Measurements from ENCODE around the gene WNT16. TPM values are rescaled to one million over a fixed set of nuclear protein-coding genes. Genes with fewer than 3 reads are reported as not detected.

The WNT16 gene
- total and polyA plus RNA-seq, 4 donors = 2.8 to 12.0 (median 4.1) TPM

GRCh38 chr7:121329191-121330052 is 622 bp downstream of the WNT16 start:
- peak in 3 of 6 donors; percentile 15 to 70 (median 61) for DNase-seq (ENCODE audit: low read depth in 4 of 6, low spot score in 6 of 6)
- no peaks in the 10 kb centered on the region for H3K36me3 ChIP-seq (ENCODE audit: control insufficient read depth, insufficient read depth, low read length)
- peaks cover 21% of the 10 kb centered on the region for H3K4me1 ChIP-seq (ENCODE audit: control insufficient read depth, insufficient read depth, low read length)
- no peak overlapping the region for H3K27ac ChIP-seq (ENCODE audit: low read depth, low read length)
- peaks cover 43% of the 10 kb centered on the region for H3K27me3 ChIP-seq (ENCODE audit: control insufficient read depth, insufficient read depth, low read length)
- no peaks in the 10 kb centered on the region for H3K9me3 ChIP-seq (ENCODE audit: control insufficient read depth, insufficient read depth, low read length)
- H3K4me3 ChIP-seq (ENCODE audit: low read depth, low read length) = peak overlapping the region; percentile 50
- under 1% methylated on average over 47 of the region's 47 CpGs for WGBS (ENCODE audit: insufficient coverage)

- DNase-seq (ENCODE audit: low read depth in 4 of 6, low spot score in 6 of 6) = peak in 3 of 6 donors; percentile 14 to 66 (median 65)
- Histone ChIP-seq H3K9me3 (ENCODE audit: control insufficient read depth, insufficient read depth, low read length) (no peaks in the 10 kb centered on the region), H3K27me3 (ENCODE audit: control insufficient read depth, insufficient read depth, low read length) (peaks cover 46% of the 10 kb centered on the region), H3K4me3 (ENCODE audit: low read depth, low read length) (peak overlapping the region; percentile 50), H3K4me1 (ENCODE audit: control insufficient read depth, insufficient read depth, low read length) (peaks cover 21% of the 10 kb centered on the region), H3K36me3 (ENCODE audit: control insufficient read depth, insufficient read depth, low read length) (no peaks in the 10 kb centered on the region), H3K27ac (ENCODE audit: low read depth, low read length) (no peak overlapping the region)
- 0% methylated on average over 43 of the region's 52 CpGs for WGBS (ENCODE audit: insufficient coverage)
Observed at GRCh38 chr7:121330053-121330833, 1.4 kb downstream of the WNT16 start.

DNA sequence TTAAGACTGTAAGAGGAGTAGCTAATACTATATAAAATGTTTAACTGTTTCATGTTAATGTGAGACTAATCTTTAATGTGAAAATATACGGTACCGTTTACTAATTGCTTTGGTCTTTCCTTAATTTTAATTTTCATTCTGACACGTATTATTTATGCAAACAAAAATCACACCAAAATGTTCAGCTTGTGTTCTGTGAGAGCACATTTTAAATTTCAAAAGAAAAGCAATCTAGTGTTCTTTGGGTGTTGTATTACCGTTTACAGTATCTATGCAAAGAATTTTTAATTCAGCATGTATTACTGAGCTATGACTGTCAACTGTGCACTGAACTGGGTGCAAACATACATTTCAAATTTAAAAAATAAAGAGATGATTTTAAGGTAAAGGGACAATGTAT is 2.2 kb downstream of the WNT16 start:
- WGBS (ENCODE audit: insufficient coverage) = no CpG with 5 or more reads among the region's 4 CpGs
- DNase-seq (ENCODE audit: low read depth in 4 of 6, low spot score in 6 of 6) = peak in 1 of 6 donors; percentile 21
- H3K4me3 ChIP-seq (ENCODE audit: low read depth, low read length) = no peak overlapping the region
- H3K9me3 ChIP-seq (ENCODE audit: control insufficient read depth, insufficient read depth, low read length) = no peaks in the 10 kb centered on the region
- peaks cover 21% of the 10 kb centered on the region for H3K4me1 ChIP-seq (ENCODE audit: control insufficient read depth, insufficient read depth, low read length)
- H3K27ac ChIP-seq (ENCODE audit: low read depth, low read length) = no peak overlapping the region
- peaks cover 46% of the 10 kb centered on the region for H3K27me3 ChIP-seq (ENCODE audit: control insufficient read depth, insufficient read depth, low read length)
- no peaks in the 10 kb centered on the region for H3K36me3 ChIP-seq (ENCODE audit: control insufficient read depth, insufficient read depth, low read length)

GRCh38 chr7:121331574-121331973 is 2.8 kb downstream of the WNT16 start:
- DNase-seq (ENCODE audit: low read depth in 4 of 6, low spot score in 6 of 6) = no peak
- WGBS (ENCODE audit: insufficient coverage) = 87% methylated on average over 3 of the region's 5 CpGs
- H3K4me3 ChIP-seq (ENCODE audit: low read depth, low read length) = no peak overlapping the region
- H3K27me3 ChIP-seq (ENCODE audit: control insufficient read depth, insufficient read depth, low read length) = peaks cover 48% of the 10 kb centered on the region
- H3K9me3 ChIP-seq (ENCODE audit: control insufficient read depth, insufficient read depth, low read length) = no peaks in the 10 kb centered on the region
- H3K36me3 ChIP-seq (ENCODE audit: control insufficient read depth, insufficient read depth, low read length) = no peaks in the 10 kb centered on the region
- H3K4me1 ChIP-seq (ENCODE audit: control insufficient read depth, insufficient read depth, low read length) = peaks cover 21% of the 10 kb centered on the region
- no peak overlapping the region for H3K27ac ChIP-seq (ENCODE audit: low read depth, low read length)

- Histone ChIP-seq H3K36me3 (ENCODE audit: control insufficient read depth, insufficient read depth, low read length) (no peaks in the 10 kb centered on the region), H3K4me3 (ENCODE audit: low read depth, low read length) (no peak overlapping the region), H3K9me3 (ENCODE audit: control insufficient read depth, insufficient read depth, low read length) (no peaks in the 10 kb centered on the region), H3K27ac (ENCODE audit: low read depth, low read length) (no peak overlapping the region), H3K4me1 (ENCODE audit: control insufficient read depth, insufficient read depth, low read length) (peaks cover 12% of the 10 kb centered on the region), H3K27me3 (ENCODE audit: control insufficient read depth, insufficient read depth, low read length) (peaks cover 36% of the 10 kb centered on the region)
- DNase-seq (ENCODE audit: low read depth in 4 of 6, low spot score in 6 of 6) = no peak
- WGBS (ENCODE audit: insufficient coverage) = no CpG with 5 or more reads among the region's 4 CpGs
Observed at GRCh38 chr7:121334376-121334775, 5.6 kb downstream of the WNT16 start.

GRCh38 chr7:121334875-121335648 is 6.3 kb downstream of the WNT16 start:
- Histone ChIP-seq H3K36me3 (ENCODE audit: control insufficient read depth, insufficient read depth, low read length) (no peaks in the 10 kb centered on the region), H3K27ac (ENCODE audit: low read depth, low read length) (no peak overlapping the region), H3K27me3 (ENCODE audit: control insufficient read depth, insufficient read depth, low read length) (peaks cover 29% of the 10 kb centered on the region), H3K4me3 (ENCODE audit: low read depth, low read length) (no peak overlapping the region), H3K4me1 (ENCODE audit: control insufficient read depth, insufficient read depth, low read length) (peaks cover 5% of the 10 kb centered on the region), H3K9me3 (ENCODE audit: control insufficient read depth, insufficient read depth, low read length) (no peaks in the 10 kb centered on the region)
- DNase-seq (ENCODE audit: low read depth in 4 of 6, low spot score in 6 of 6) = no peak
- WGBS (ENCODE audit: insufficient coverage) = no CpG with 5 or more reads among the region's 10 CpGs

GRCh38 chr7:121336579-121336978 is 7.8 kb downstream of the WNT16 start:
- no peak for DNase-seq (ENCODE audit: low read depth in 4 of 6, low spot score in 6 of 6)
- H3K27me3 ChIP-seq (ENCODE audit: control insufficient read depth, insufficient read depth, low read length) = peaks cover 15% of the 10 kb centered on the region
- H3K4me1 ChIP-seq (ENCODE audit: control insufficient read depth, insufficient read depth, low read length) = no peaks in the 10 kb centered on the region
- no peaks in the 10 kb centered on the region for H3K36me3 ChIP-seq (ENCODE audit: control insufficient read depth, insufficient read depth, low read length)
- no peaks in the 10 kb centered on the region for H3K9me3 ChIP-seq (ENCODE audit: control insufficient read depth, insufficient read depth, low read length)
- H3K4me3 ChIP-seq (ENCODE audit: low read depth, low read length) = no peak overlapping the region
- H3K27ac ChIP-seq (ENCODE audit: low read depth, low read length) = no peak overlapping the region
- 70% methylated on average over 2 of the region's 3 CpGs for WGBS (ENCODE audit: insufficient coverage)

DNA sequence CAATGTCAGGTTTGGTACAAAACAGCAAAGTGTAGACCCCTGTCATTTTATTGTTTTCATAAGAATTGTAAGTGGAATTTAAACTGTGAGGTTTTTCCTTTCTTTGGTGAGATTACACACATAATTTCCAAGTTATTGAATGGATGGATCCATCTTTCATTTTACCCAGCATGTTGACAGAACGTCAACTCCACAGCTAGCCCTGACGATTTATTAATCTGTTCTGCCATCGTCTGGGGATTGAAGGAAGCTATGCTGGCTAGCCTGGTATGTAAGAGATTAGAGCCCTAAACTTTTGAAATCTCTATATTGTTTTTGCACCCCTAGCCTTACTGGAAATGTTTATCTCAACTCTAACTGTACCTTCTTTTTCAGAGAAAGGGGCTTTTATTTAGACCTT is 8.6 kb downstream of the WNT16 start:
- no peaks in the 10 kb centered on the region for H3K9me3 ChIP-seq (ENCODE audit: control insufficient read depth, insufficient read depth, low read length)
- no peak overlapping the region for H3K27ac ChIP-seq (ENCODE audit: low read depth, low read length)
- H3K4me1 ChIP-seq (ENCODE audit: control insufficient read depth, insufficient read depth, low read length) = no peaks in the 10 kb centered on the region
- no peak overlapping the region for H3K4me3 ChIP-seq (ENCODE audit: low read depth, low read length)
- peak in 2 of 6 donors; percentile 42 to 49 for DNase-seq (ENCODE audit: low read depth in 4 of 6, low spot score in 6 of 6)
- H3K27me3 ChIP-seq (ENCODE audit: control insufficient read depth, insufficient read depth, low read length) = peaks cover 7% of the 10 kb centered on the region
- H3K36me3 ChIP-seq (ENCODE audit: control insufficient read depth, insufficient read depth, low read length) = no peaks in the 10 kb centered on the region
- WGBS (ENCODE audit: insufficient coverage) = no CpG with 5 or more reads among the region's 3 CpGs

GRCh38 chr7:121339082-121339481 is 10.3 kb downstream of the WNT16 start:
- 85% methylated on average over 2 of the region's 5 CpGs for WGBS (ENCODE audit: insufficient coverage)

More at GRCh38 chr7:121339082-121339481, 10.3 kb downstream of the WNT16 start:
- Histone ChIP-seq H3K4me3 (ENCODE audit: low read depth, low read length) (no peak overlapping the region), H3K9me3 (ENCODE audit: control insufficient read depth, insufficient read depth, low read length) (no peaks in the 10 kb centered on the region), H3K36me3 (ENCODE audit: control insufficient read depth, insufficient read depth, low read length) (no peaks in the 10 kb centered on the region), H3K27ac (ENCODE audit: low read depth, low read length) (no peak overlapping the region), H3K27me3 (ENCODE audit: control insufficient read depth, insufficient read depth, low read length) (peaks cover 7% of the 10 kb centered on the region), H3K4me1 (ENCODE audit: control insufficient read depth, insufficient read depth, low read length) (no peaks in the 10 kb centered on the region)
- DNase-seq (ENCODE audit: low read depth in 4 of 6, low spot score in 6 of 6) = no peak
